IMR-90 (cell line): ENCODE data around the gene SLC38A1. TPM values are rescaled to one million over a fixed set of nuclear protein-coding genes. Genes with fewer than 3 reads are reported as not detected.

Experiments used
- ATAC-seq: fragments of 200-7000 bp; cut with Tn5 transposase; 2 replicates; pipeline ENCODE4 v1.9.1; 2020; ENCODE audit warnings: low read depth, mild to moderate bottlenecking, moderate library complexity
- BruUV-seq: library from RNA; stranded (reverse); fragments of 400-500 nt; replicated peaks from 2 replicates; lab custom pipeline; 2021; lab: Mats Ljungman, UMichigan
- CTCF ChIA-PET: fragments of 300-600 bp; formaldehyde crosslinking; extraction: SDS; loops from one replicate; lab custom pipeline; 2021; ENCODE audit warnings: antibody characterized with exemption; lab: Yijun Ruan, JAX
- POLR2A ChIA-PET: fragments of 300-600 bp; sonication (Branson Sonifier 250); formaldehyde crosslinking; loops from one replicate; lab custom pipeline; 2022; ENCODE audit warnings: antibody characterized with exemption; ENCODE audit not compliant: unreplicated experiment; lab: Charles Lee
- DNase-seq: peaks from one replicate; pipeline ENCODE4 v3.0.0; 2013
- H2AFZ ChIP-seq: replicated peaks from 2 replicates; pipeline ENCODE3; 2013; ENCODE audit warnings: low read length, mild to moderate bottlenecking; ENCODE audit not compliant: poor library complexity
- H2AK5ac ChIP-seq: 2 replicates; pipeline ENCODE4 v1.6.1; 2013; ENCODE audit warnings: low read depth, low read length, inconsistent platforms
- H2AK9ac ChIP-seq: replicated peaks from 2 replicates; pipeline ENCODE3; 2013; ENCODE audit warnings: mild to moderate bottlenecking, low read depth, low read length, moderate library complexity; ENCODE audit not compliant: poor library complexity
- H2BK120ac ChIP-seq: 2 replicates; pipeline ENCODE4 v1.6.1; 2013; ENCODE audit warnings: low read depth, low read length, inconsistent platforms
- H2BK15ac ChIP-seq: 3 replicates; pipeline ENCODE4 v1.6.1; 2013; ENCODE audit warnings: low read depth, low read length, inconsistent platforms
- H2BK20ac ChIP-seq: 2 replicates; pipeline ENCODE4 v1.6.1; 2013; ENCODE audit warnings: low read depth, mild to moderate bottlenecking, inconsistent platforms, low read length, moderate library complexity
- H2BK5ac ChIP-seq: 2 replicates; pipeline ENCODE4 v1.6.1; 2013; ENCODE audit warnings: mild to moderate bottlenecking, low read depth, low read length, inconsistent platforms; ENCODE audit not compliant: poor library complexity, severe bottlenecking
- H3K14ac ChIP-seq: replicated peaks from 2 replicates; pipeline ENCODE4 v1.6.1; 2013; ENCODE audit warnings: low read depth, low read length, inconsistent platforms
- H3K18ac ChIP-seq: 2 replicates; pipeline ENCODE4 v1.6.1; 2013; ENCODE audit warnings: low read depth, low read length, control low read depth
- H3K23ac ChIP-seq: 2 replicates; pipeline ENCODE4 v1.6.1; 2013; ENCODE audit warnings: low read depth, low read length, inconsistent platforms
- H3K27ac ChIP-seq: 2 replicates; pipeline ENCODE4 v1.5.1; 2013; ENCODE audit warnings: mild to moderate bottlenecking, control low read depth, low read length; ENCODE audit not compliant: insufficient read depth
- H3K27me3 ChIP-seq: 2 replicates; pipeline ENCODE4 v1.6.1; 2013; ENCODE audit warnings: low read length; ENCODE audit not compliant: control insufficient read depth, insufficient read depth
- H3K36me3 ChIP-seq: 2 replicates; pipeline ENCODE4 v1.6.1; 2013; ENCODE audit warnings: low read length, mixed read lengths; ENCODE audit not compliant: control insufficient read depth, insufficient read depth
- H3K4ac ChIP-seq: 2 replicates; pipeline ENCODE4 v1.6.1; 2013; ENCODE audit warnings: low read depth, low read length, inconsistent platforms
- H3K4me1 ChIP-seq: 2 replicates; pipeline ENCODE4 v1.6.1; 2013; ENCODE audit warnings: low read length, mixed read lengths; ENCODE audit not compliant: control insufficient read depth, insufficient read depth
- H3K4me2 ChIP-seq: 2 replicates; pipeline ENCODE4 v1.6.1; 2013; ENCODE audit warnings: low read depth, mild to moderate bottlenecking, control low read depth, low read length, moderate library complexity
- H3K4me3 ChIP-seq: 2 replicates; pipeline ENCODE4 v1.5.1; 2013; ENCODE audit warnings: low read depth, mild to moderate bottlenecking, control low read depth, low read length, moderate library complexity; ENCODE audit not compliant: insufficient read depth
- H3K56ac ChIP-seq: 2 replicates; pipeline ENCODE4 v1.6.1; 2013; ENCODE audit warnings: low read length, inconsistent platforms; ENCODE audit not compliant: insufficient read depth; ENCODE audit errors: extremely low read depth
- H3K79me1 ChIP-seq, 2 experiments: 2 replicates each; pipeline ENCODE4 v1.6.1; 2013; ENCODE audit warnings: low read length in 2 of 2, inconsistent platforms in 1 of 2, low read depth in 1 of 2
- H3K9ac ChIP-seq: 2 replicates; pipeline ENCODE4 v1.6.1; 2013; ENCODE audit warnings: low read depth, low read length, control low read depth
- H3K9me1 ChIP-seq: 2 replicates; pipeline ENCODE4 v1.6.1; 2013; ENCODE audit warnings: low read length, inconsistent platforms; ENCODE audit not compliant: insufficient read depth
- H3K9me3 ChIP-seq: 2 replicates; pipeline ENCODE4 v1.6.1; 2013; ENCODE audit warnings: low read length; ENCODE audit not compliant: control insufficient read depth, insufficient read depth
- H4K20me1 ChIP-seq: 2 replicates; pipeline ENCODE4 v1.6.1; 2013; ENCODE audit warnings: low read length, inconsistent platforms; ENCODE audit not compliant: insufficient read depth
- H4K5ac ChIP-seq: 2 replicates; pipeline ENCODE4 v1.6.1; 2013; ENCODE audit warnings: mild to moderate bottlenecking, low read depth, low read length, control low read depth
- H4K8ac ChIP-seq, 2 experiments: 2 replicates each; pipeline ENCODE4 v1.6.1; 2013; ENCODE audit warnings: low read depth in 2 of 2, low read length in 2 of 2, control low read depth in 1 of 2, inconsistent platforms in 1 of 2
- H4K91ac ChIP-seq: 2 replicates; pipeline ENCODE4 v1.6.1; 2013; ENCODE audit warnings: low read depth, low read length, inconsistent platforms; ENCODE audit not compliant: insufficient read depth
- BHLHE40 ChIP-seq: fragments of 150-350 bp; IDR thresholded peaks from 2 replicates; pipeline ENCODE4 v1.6.1; 2016; ENCODE audit warnings: mild to moderate bottlenecking, low read depth, low read length
- FOS ChIP-seq: fragments of 150-350 bp; IDR thresholded peaks from 2 replicates; pipeline ENCODE4 v1.6.1; 2016; ENCODE audit warnings: low read depth, low read length
- MAFK ChIP-seq: IDR thresholded peaks from 2 replicates; pipeline ENCODE4 v1.6.1; 2012; ENCODE audit warnings: low read depth, low read length, improper control_type of control experiment
- RCOR1 ChIP-seq: IDR thresholded peaks from 2 replicates; pipeline ENCODE4 v1.6.1; 2012; ENCODE audit warnings: mild to moderate bottlenecking, low read length, improper control_type of control experiment; ENCODE audit not compliant: insufficient replicate concordance
- USF2 ChIP-seq: fragments of 150-350 bp; IDR thresholded peaks from 2 replicates; pipeline ENCODE4 v1.6.1; 2017; ENCODE audit warnings: mild to moderate bottlenecking, antibody characterized with exemption, low read length, low read depth
- WGBS, 2 experiments: methylation state at CpG; one replicate each; pipeline versions ENCODE4 v1.1.5 to v1.1.7; 2013; ENCODE audit warnings: missing lambda C conversion rate in 2 of 2; ENCODE audit not compliant: insufficient read length in 1 of 2; ENCODE audit errors: extremely low coverage in 2 of 2; 5-methylcytosine and 5-hydroxymethylcytosine counted together
- dilution Hi-C: fragments of 300-500 bp; cut with HindIII; formaldehyde crosslinking; loops from one replicate; pipeline ENCODE4 v1.14.3; 2018; ENCODE audit warnings: low sequenced_read_pairs; ENCODE audit not compliant: unreplicated experiment
- in situ Hi-C: fragments of 300-500 bp; cut with MboI; formaldehyde crosslinking; loops from 3 replicates; pipeline ENCODE4 v1.14.3; 2019; ENCODE audit warnings: low sequenced_read_pairs, inconsistent platforms, mixed read lengths
- intact Hi-C: fragments of 100-400 bp; cut with micrococcal nuclease; formaldehyde crosslinking; loops from 2 replicates; pipeline ENCODE4 v1.10.0; 2022
- polyA plus RNA-seq, 3 experiments: library from polyadenylated mRNA; depleted of rRNA; stranded (reverse); fragments of >200 nt; gene quantifications; 2 replicates each; pipeline ENCODE4 v1.2.3, GENCODE V29; 2012; ENCODE audit warnings: low replicate concordance in 1 of 3
- total RNA-seq: library from RNA; depleted of rRNA; stranded (reverse); fragments of >200 nt; gene quantifications from 2 replicates; pipeline ENCODE4 v1.2.3, GENCODE V29; 2012

SLC38A1 gene
- total and polyA plus RNA-seq, 2 of the 4 experiments (the other 2 are of a cell fraction), result 22.8 to 61.5 TPM

- Histone ChIP-seq H2AK5ac (no peak overlapping the region), H2BK5ac (peak overlapping the region; percentile 66), H2BK15ac (0 out of 3 replicates have a peak overlapping the region, but pooled peaks have one; percentile 23), H3K23ac (0 out of 2 replicates have a peak overlapping the region, but pooled peaks have one; percentile 21), H3K56ac (no peak overlapping the region), H3K9me1 (no peaks in the 10 kb centered on the region), H3K4me1 (no peaks in the 10 kb centered on the region), H2AFZ (no peak overlapping the region), H3K27me3 (no peaks in the 10 kb centered on the region), H3K9ac (no peak overlapping the region), H3K14ac (no peak overlapping the region), H3K18ac (no peak overlapping the region; the same call in 1 of the 2 replicates), H4K8ac (no peak overlapping the region), H2BK20ac (peak overlapping the region; percentile 34; the same call in 1 of the 2 replicates), H2BK120ac (peak overlapping the region; percentile 34), H3K4me3 (no peak overlapping the region), H3K27ac (no peak overlapping the region), H4K20me1 (no peaks in the 10 kb centered on the region), H2AK9ac (no peak overlapping the region), H3K79me1 (no peaks in the 10 kb centered on the region), H3K36me3 (no peaks in the 10 kb centered on the region), H4K91ac (no peak overlapping the region), H3K9me3 (no peaks in the 10 kb centered on the region), H3K4me2 (peak overlapping the region; percentile 55; the same call in 1 of the 2 replicates), H3K4ac (no peak overlapping the region; the same call in 1 of the 2 replicates), H4K5ac (no peak overlapping the region)
- TF ChIP-seq USF2 (no peak), RCOR1 (no peak), MAFK (0 out of 2 replicates have a peak, but pooled peaks have one; percentile 20), BHLHE40 (no peak), FOS (peak; percentile 71; the same call in 1 of the 2 replicates)
- ChIA-PET CTCF (interaction anchor here (0.8 kb wide), 1 partner anchor 23 kb away, joined by 4 read pairs; no protein-coding TSS in a partner anchor), POLR2A (interaction anchor here (0.6 kb wide), 1 partner anchor 202 kb away, joined by 3 read pairs; no protein-coding TSS in a partner anchor)
- BruUV-seq, result no TSS peak
- intact Hi-C loops (no loop called here), dilution Hi-C loops (no loop called here), in situ Hi-C loops (loop anchor here (10.0 to 25.0 kb wide), 2 partner anchors 200 to 533 kb away; no protein-coding TSS in a partner anchor)
- 75% methylated on average over 1 of the region's 2 CpGs; no CpG with 5 or more reads in 1 of the 2 experiments for WGBS, 2 experiments
- DNase-seq, result peak; percentile 81
- peak; percentile 86 for ATAC-seq
Measured at GRCh38 chr12:46154221-46154985, 114.4 kb downstream of the SLC38A1 start.
